ENCODE data around the gene PRKCH.

Gene PRKCH

GRCh38 chr14:61358554-61359226, 37.3 kb downstream of the PRKCH start:
- DNase-seq (no peak), ATAC-seq (no peak)
- Mint-ChIP-seq H3K27ac (peak overlapping the region; percentile 85 to 88), H3K4me1 (peaks cover 76% of the 10 kb centered on the region), H3K9me3 (no peaks in the 10 kb centered on the region), H3K4me3 (peak overlapping the region; percentile 24 to 52), H3K27me3 (no peaks in the 10 kb centered on the region)

GRCh38 chr14:61360796-61361525, 39.6 kb downstream of the PRKCH start:
- ATAC-seq (peak; percentile 74), DNase-seq (no peak)
- no peaks in the 10 kb centered on the region for H3K9me3 Mint-ChIP-seq
- peak overlapping the region; percentile 17 to 74 for H3K27ac Mint-ChIP-seq
- no peaks in the 10 kb centered on the region for H3K27me3 Mint-ChIP-seq
- peak overlapping the region; percentile 17 to 25 for H3K4me3 Mint-ChIP-seq
- peaks cover 54% of the 10 kb centered on the region for H3K4me1 Mint-ChIP-seq

GRCh38 chr14:61362072-61362750, 40.8 kb downstream of the PRKCH start:
- Mint-ChIP-seq H3K9me3 (no peaks in the 10 kb centered on the region), H3K4me3 (no peak overlapping the region), H3K27ac (peak overlapping the region; percentile 21 to 51), H3K27me3 (no peaks in the 10 kb centered on the region), H3K4me1 (peaks cover 41% of the 10 kb centered on the region)
- ATAC-seq (peak; percentile 39), DNase-seq (no peak)

GRCh38 chr14:61364243-61364642, 42.9 kb downstream of the PRKCH start:
- Mint-ChIP-seq H3K27me3 (no peaks in the 10 kb centered on the region), H3K9me3 (no peaks in the 10 kb centered on the region), H3K27ac (no peak overlapping the region), H3K4me1 (peaks cover 21% of the 10 kb centered on the region), H3K4me3 (no peak overlapping the region)
- ATAC-seq (peak; percentile 50), DNase-seq (no peak)

GRCh38 chr14:61365667-61366212, 44.4 kb downstream of the PRKCH start:
- H3K27me3 Mint-ChIP-seq = no peaks in the 10 kb centered on the region
- peaks cover 7% of the 10 kb centered on the region for H3K4me1 Mint-ChIP-seq
- DNase-seq = no peak
- H3K4me3 Mint-ChIP-seq = no peak overlapping the region
- no peaks in the 10 kb centered on the region for H3K9me3 Mint-ChIP-seq
- ATAC-seq = no peak
- H3K27ac Mint-ChIP-seq = no peak overlapping the region

GRCh38 chr14:61368114-61368710, 46.8 kb downstream of the PRKCH start:
- peaks cover 4 to 5% of the 10 kb centered on the region in 2 donors for H3K9me3 Mint-ChIP-seq
- no peaks in the 10 kb centered on the region for H3K4me1 Mint-ChIP-seq
- no peaks in the 10 kb centered on the region for H3K27me3 Mint-ChIP-seq
- H3K27ac Mint-ChIP-seq = peak overlapping the region in 1 of 2 donors; percentile 92
- peak overlapping the region; percentile 65 for H3K4me3 Mint-ChIP-seq
- DNase-seq (no peak), ATAC-seq (no peak)

- H3K4me1 Mint-ChIP-seq = no peaks in the 10 kb centered on the region
- H3K27ac Mint-ChIP-seq = peak overlapping the region in 1 of 2 donors; percentile 10
- ATAC-seq (no peak), DNase-seq (no peak)
- H3K27me3 Mint-ChIP-seq = no peaks in the 10 kb centered on the region
- peak overlapping the region; percentile 48 to 56 for H3K4me3 Mint-ChIP-seq
- peaks cover 6 to 8% of the 10 kb centered on the region in 2 donors for H3K9me3 Mint-ChIP-seq
These were observed 47.5 kb downstream of the PRKCH start for GRCh38 chr14:61368781-61369453.

GRCh38 chr14:61369454-61369810, 48.1 kb downstream of the PRKCH start:
- no peak for DNase-seq
- Mint-ChIP-seq H3K27me3 (no peaks in the 10 kb centered on the region), H3K27ac (peak overlapping the region in 1 of 2 donors; percentile 10), H3K4me3 (peak overlapping the region; percentile 48 to 56), H3K4me1 (no peaks in the 10 kb centered on the region), H3K9me3 (peaks cover 6 to 12% of the 10 kb centered on the region in 2 donors)
- ATAC-seq = no peak

GRCh38 chr14:61372379-61372778, 51.0 kb downstream of the PRKCH start:
- H3K27me3 Mint-ChIP-seq = no peaks in the 10 kb centered on the region
- DNase-seq = no peak
- no peaks in the 10 kb centered on the region for H3K4me1 Mint-ChIP-seq
- H3K9me3 Mint-ChIP-seq = peaks cover 22 to 26% of the 10 kb centered on the region in 2 donors
- ATAC-seq = peak; percentile 69
- H3K4me3 Mint-ChIP-seq = peak overlapping the region; percentile 5 to 52
- H3K27ac Mint-ChIP-seq = no peak overlapping the region

- no peak for DNase-seq
- Mint-ChIP-seq H3K27ac (peak overlapping the region in 1 of 2 donors; percentile 91), H3K9me3 (peaks cover 22 to 26% of the 10 kb centered on the region in 2 donors), H3K4me1 (no peaks in the 10 kb centered on the region), H3K27me3 (no peaks in the 10 kb centered on the region), H3K4me3 (peak overlapping the region in 1 of 2 donors; percentile 45)
- no peak for ATAC-seq
These were observed 51.6 kb downstream of the PRKCH start for GRCh38 chr14:61372842-61373555.

- no peaks in the 10 kb centered on the region for H3K27me3 Mint-ChIP-seq
- no peaks in the 10 kb centered on the region for H3K4me1 Mint-ChIP-seq
- peaks cover 22 to 26% of the 10 kb centered on the region in 2 donors for H3K9me3 Mint-ChIP-seq
- H3K4me3 Mint-ChIP-seq = no peak overlapping the region
- ATAC-seq = no peak
- no peak for DNase-seq
- no peak overlapping the region for H3K27ac Mint-ChIP-seq
These were observed 52.9 kb downstream of the PRKCH start for GRCh38 chr14:61374284-61374683.

- Mint-ChIP-seq H3K27me3 (no peaks in the 10 kb centered on the region), H3K4me3 (peak overlapping the region; percentile 4 to 11), H3K27ac (peak overlapping the region in 1 of 2 donors; percentile 64), H3K9me3 (peaks cover 22 to 26% of the 10 kb centered on the region in 2 donors), H3K4me1 (no peaks in the 10 kb centered on the region)
- ATAC-seq = no peak
- DNase-seq = no peak
These were observed 53.8 kb downstream of the PRKCH start for GRCh38 chr14:61375218-61375617.

GRCh38 chr14:61376314-61376713, 54.9 kb downstream of the PRKCH start:
- no peak for DNase-seq
- H3K9me3 Mint-ChIP-seq = peaks cover 22 to 26% of the 10 kb centered on the region in 2 donors
- no peaks in the 10 kb centered on the region for H3K27me3 Mint-ChIP-seq
- ATAC-seq = no peak
- H3K4me1 Mint-ChIP-seq = no peaks in the 10 kb centered on the region
- H3K4me3 Mint-ChIP-seq = peak overlapping the region in 1 of 2 donors; percentile 9
- H3K27ac Mint-ChIP-seq = peak overlapping the region; percentile 34 to 50

- Mint-ChIP-seq H3K4me3 (peak overlapping the region in 1 of 2 donors; percentile 50), H3K4me1 (no peaks in the 10 kb centered on the region), H3K27ac (peak overlapping the region; percentile 33 to 72), H3K9me3 (peaks cover 22 to 26% of the 10 kb centered on the region in 2 donors), H3K27me3 (no peaks in the 10 kb centered on the region)
- no peak for ATAC-seq
- no peak for DNase-seq
These were observed 56.4 kb downstream of the PRKCH start for GRCh38 chr14:61377749-61378148.
